AG04449 (cell line): Measurements from ENCODE around the gene ZFP62.

Source experiments
- CTCF ChIA-PET: fragments of 350-600 bp; formaldehyde crosslinking; extraction: SDS; loops from one replicate; lab custom pipeline; 2021; ENCODE audit warnings: antibody characterized with exemption; lab: Yijun Ruan, JAX
- POLR2A ChIA-PET: fragments of 400-600, 350-600 bp; formaldehyde crosslinking; extraction: SDS; loops from one replicate; lab custom pipeline; 2020; ENCODE audit warnings: antibody characterized with exemption, inconsistent platforms; lab: Yijun Ruan, JAX
- DNase-seq: peaks from one replicate; pipeline ENCODE4 v3.0.0-alpha.2; 2010; ENCODE audit warnings: low read depth, low spot score
- H3K4me3 ChIP-seq: 2 replicates; pipeline ENCODE4 v1.5.1; 2011; ENCODE audit warnings: low read depth, mild to moderate bottlenecking, control low read depth, low read length
- CTCF ChIP-seq: IDR thresholded peaks from one replicate; pipeline ENCODE4 v1.5.1; 2011; ENCODE audit warnings: mild to moderate bottlenecking, moderate library complexity, low read length, control low read depth, inconsistent platforms; ENCODE audit not compliant: insufficient read depth; ENCODE audit errors: missing control alignments

The ZFP62 gene

GRCh38 chr5:180808461-180809000 lies 52.5 kb downstream of the ZFP62 start:
- no peak for TF ChIP-seq CTCF
- DNase-seq = no peak
- ChIA-PET POLR2A (interaction anchor here (1.1 kb wide), 1 partner anchor 24 kb away, joined by 3 read pairs; no protein-coding TSS in a partner anchor), CTCF (interaction anchor here (1.6 kb wide), 1 partner anchor 24 kb away, joined by 3 read pairs; no protein-coding TSS in a partner anchor)
- H3K4me3 ChIP-seq = peak overlapping the region; percentile 94

GRCh38 chr5:180807654-180808414 lies 53.2 kb downstream of the ZFP62 start:
- ChIA-PET CTCF (interaction anchor here (1.3 to 1.6 kb wide), 2 partner anchors 9 to 24 kb away, joined by 3 read pairs; no protein-coding TSS in a partner anchor), POLR2A (interaction anchor here (1.5 kb wide), 1 partner anchor 22 kb away, joined by 4 read pairs; no protein-coding TSS in a partner anchor)
- DNase-seq = no peak
- H3K4me3 ChIP-seq = peak overlapping the region; percentile 94
- TF ChIP-seq CTCF = no peak

GRCh38 chr5:180807046-180807445 lies 54.0 kb downstream of the ZFP62 start:
- DNase-seq = no peak
- no peak overlapping the region for H3K4me3 ChIP-seq
- POLR2A ChIA-PET = interaction anchor here (0.7 to 1.5 kb wide), 2 partner anchors 21 to 22 kb away, joined by 4 read pairs; no protein-coding TSS in a partner anchor
- CTCF ChIA-PET = interaction anchor here (1.3 kb wide), 1 partner anchor 9 kb away, joined by 3 read pairs; no protein-coding TSS in a partner anchor
- TF ChIP-seq CTCF = no peak

- no peak overlapping the region for H3K4me3 ChIP-seq
- ChIA-PET POLR2A (interaction anchor here (0.7 to 1.5 kb wide), 2 partner anchors 20 to 22 kb away, joined by 4 read pairs; no protein-coding TSS in a partner anchor), CTCF (interaction anchor here (1.3 kb wide), 1 partner anchor 10 kb away, joined by 3 read pairs; no protein-coding TSS in a partner anchor)
- DNase-seq = no peak
- no peak for TF ChIP-seq CTCF
Measured at GRCh38 chr5:180806351-180807011, 54.6 kb downstream of the ZFP62 start.

- ChIA-PET POLR2A (no interaction called here), CTCF (no interaction called here)
- DNase-seq = no peak
- no peak for TF ChIP-seq CTCF
- no peak overlapping the region for H3K4me3 ChIP-seq
Measured at GRCh38 chr5:180804129-180804618, 56.9 kb downstream of the ZFP62 start.
